ENCODE measurements around the gene OR1M1. TPM values are rescaled to one million over a fixed set of nuclear protein-coding genes. Genes with fewer than 3 reads are reported as not detected.

OR1M1 gene
- total RNA-seq = not detected in 2 replicates

GRCh38 chr19:9086761-9087160, at the start of gene OR1M1:
OR1M1 (plus strand) TSS chr19:9087061; CDS start chr19:9093245, 6,184 bp downstream.

GRCh38 chr19:9107375-9107774, 20.5 kb downstream of the OR1M1 start, which contains the start of gene OR7G2:
OR7G2 (minus strand) TSS chr19:9107475; CDS start chr19:9103243, 4,232 bp downstream.

GRCh38 chr19:9115307-9115813, 28.5 kb downstream of the OR1M1 start, which contains the start of gene OR7G1:
OR7G1 (minus strand) TSS chr19:9115763; CDS start chr19:9115763, 0 bp downstream.

GRCh38 chr19:9126900-9127405, 40.1 kb downstream of the OR1M1 start, which contains the start of gene OR7G3:
OR7G3 (minus strand) TSS chr19:9126950; CDS start chr19:9126950, 0 bp downstream.

GRCh38 chr19:9140159-9140874, 53.5 kb downstream of the OR1M1 start, which contains the start of gene ZNF317:
ZNF317 (plus strand) TSS chr19:9140397; CDS start chr19:9156017, 15,620 bp downstream.

Small RNAs within 50 kb of the gene (small RNA-seq; reads per million reads assigned to genes)
- gene OR1M4P = not detected

Other genes with a start within 250 kb of the OR1M1 start
- not detected in 2 replicates for gene MUC16, start 76.7 kb upstream of the OR1M1 start, total RNA-seq
- gene OR7G2, start 20.4 kb downstream of the OR1M1 start, total RNA-seq = not detected in 2 replicates
- not detected in 2 replicates for gene OR7G1, start 28.7 kb downstream of the OR1M1 start, total RNA-seq
- gene OR7G3, start 39.9 kb downstream of the OR1M1 start, total RNA-seq = not detected in 2 replicates
- 22.3 and 26.8 TPM in 2 replicates for gene ZNF317, start 53.3 kb downstream of the OR1M1 start, total RNA-seq
- gene OR7D2, start 91.9 kb downstream of the OR1M1 start, total RNA-seq = not detected in 2 replicates
- gene OR7D4, start 132.5 kb downstream of the OR1M1 start, total RNA-seq = not detected in 2 replicates
- not detected in 2 replicates for gene OR7E24, start 163.9 kb downstream of the OR1M1 start, total RNA-seq
- 9.4 and 11.4 TPM in 2 replicates for gene ZNF699, start 222.8 kb downstream of the OR1M1 start, total RNA-seq
- gene ZNF559, start 237.1 kb downstream of the OR1M1 start, total RNA-seq = 13.5 and 13.7 TPM in 2 replicates

All from vein endothelial cell (primary cell).